Neuronal stem cell (in vitro differentiated cells): Measurements from ENCODE around the gene PRR5.

ENCODE experiments used
- DNase-seq: peaks from one replicate; pipeline ENCODE4 v3.0.0-alpha.2; 2013; ENCODE audit warnings: low spot score
- H2AFZ ChIP-seq: one replicate; pipeline ENCODE4 v1.6.1; 2013; ENCODE audit warnings: mild to moderate bottlenecking, low read length, inconsistent platforms
- H2AK5ac ChIP-seq: 2 replicates; pipeline ENCODE4 v1.6.1; 2013; ENCODE audit warnings: low read depth, mild to moderate bottlenecking, inconsistent platforms, low read length, moderate library complexity, mixed read lengths
- H2BK120ac ChIP-seq: 2 replicates; pipeline ENCODE4 v1.6.1; 2013; ENCODE audit warnings: low read depth, mild to moderate bottlenecking, inconsistent platforms, low read length, moderate library complexity, mixed read lengths
- H2BK12ac ChIP-seq: one replicate; pipeline ENCODE4 v1.6.1; 2013; ENCODE audit warnings: low read length, inconsistent platforms
- H2BK15ac ChIP-seq: 2 replicates; pipeline ENCODE4 v1.6.1; 2013; ENCODE audit warnings: mild to moderate bottlenecking, low read length, inconsistent platforms, mixed read lengths
- H2BK5ac ChIP-seq: one replicate; pipeline ENCODE4 v1.6.1; 2013; ENCODE audit warnings: inconsistent platforms, mild to moderate bottlenecking, low read length, moderate library complexity
- H3K14ac ChIP-seq: one replicate; pipeline ENCODE4 v1.6.1; 2013; ENCODE audit warnings: low read length, inconsistent platforms
- H3K18ac ChIP-seq: 2 replicates; pipeline ENCODE4 v1.6.1; 2013; ENCODE audit warnings: low read length, inconsistent platforms
- H3K23ac ChIP-seq: 2 replicates; pipeline ENCODE4 v1.6.1; 2013; ENCODE audit warnings: low read depth, mild to moderate bottlenecking, mixed read lengths, low read length, inconsistent platforms; ENCODE audit not compliant: poor library complexity
- H3K27ac ChIP-seq: replicated peaks from 3 replicates; pipeline ENCODE4 v1.5.1; 2013; ENCODE audit warnings: low read length, inconsistent platforms
- H3K27me3 ChIP-seq, 3 experiments: 2 replicates each; pipeline ENCODE4 v1.6.1; 2013; ENCODE audit warnings: low read length in 3 of 3, mild to moderate bottlenecking in 2 of 3, inconsistent platforms in 1 of 3, low read depth in 1 of 3, mixed read lengths in 1 of 3, moderate library complexity in 1 of 3; ENCODE audit not compliant: control insufficient read depth in 3 of 3, insufficient read depth in 3 of 3
- H3K36me3 ChIP-seq, 2 donors: replicated peaks in 1 of 2; 2 replicates each; pipeline ENCODE4 v1.6.1; 2013; ENCODE audit warnings: low read length in 2 of 2; ENCODE audit not compliant: control insufficient read depth in 2 of 2, insufficient read depth in 2 of 2
- H3K4ac ChIP-seq: 2 replicates; pipeline ENCODE4 v1.6.1; 2013; ENCODE audit warnings: inconsistent platforms, mild to moderate bottlenecking, low read length, moderate library complexity
- H3K4me1 ChIP-seq, 2 donors: 1 replicate in 1 of 2; 2 replicates in 1 of 2; pipeline ENCODE4 v1.6.1; 2013; ENCODE audit warnings: low read length in 2 of 2, low read depth in 1 of 2; ENCODE audit not compliant: control insufficient read depth in 2 of 2, insufficient read depth in 1 of 2
- H3K4me2 ChIP-seq: one replicate; pipeline ENCODE4 v1.6.1; 2013; ENCODE audit warnings: mild to moderate bottlenecking, low read length, inconsistent platforms; ENCODE audit not compliant: insufficient read depth, poor library complexity, severe bottlenecking
- H3K4me3 ChIP-seq, 2 donors: 2 replicates each; pipeline ENCODE4 v1.5.1; 2013; ENCODE audit warnings: low read length in 2 of 2, mild to moderate bottlenecking in 2 of 2, inconsistent platforms in 1 of 2, moderate library complexity in 1 of 2
- H3K79me1 ChIP-seq: one replicate; pipeline ENCODE4 v1.6.1; 2013; ENCODE audit warnings: low read depth, mild to moderate bottlenecking, inconsistent platforms, low read length, moderate library complexity
- H3K9ac ChIP-seq: one replicate; pipeline ENCODE4 v1.6.1; 2013; ENCODE audit warnings: mild to moderate bottlenecking, low read depth, low read length, inconsistent platforms; ENCODE audit not compliant: poor library complexity
- H3K9me3 ChIP-seq, 2 donors: replicated peaks in 1 of 2; 2 replicates each; pipeline versions ENCODE3 to v1.6.1; 2013; ENCODE audit warnings: low read length in 2 of 2, mild to moderate bottlenecking in 2 of 2, inconsistent platforms in 1 of 2, low read depth in 1 of 2, mixed read lengths in 1 of 2, moderate library complexity in 1 of 2; ENCODE audit not compliant: control insufficient read depth in 2 of 2, insufficient read depth in 1 of 2
- H4K8ac ChIP-seq: one replicate; pipeline ENCODE4 v1.6.1; 2013; ENCODE audit warnings: low read depth, mild to moderate bottlenecking, inconsistent platforms, low read length, moderate library complexity
- H4K91ac ChIP-seq: one replicate; pipeline ENCODE4 v1.6.1; 2013; ENCODE audit warnings: low read length, low read depth, mild to moderate bottlenecking, inconsistent platforms; ENCODE audit not compliant: poor library complexity
- WGBS, 2 donors: extraction: QIAGEN DNeasy Blood & Tissue Kit; methylation state at CpG; one replicate each; pipeline ENCODE4 v1.1.7; 2013; ENCODE audit warnings: missing lambda C conversion rate in 2 of 2, mixed read lengths in 1 of 2; ENCODE audit not compliant: insufficient read length in 2 of 2, insufficient replicate concordance in 1 of 2; ENCODE audit errors: extremely low coverage in 2 of 2; 5-methylcytosine and 5-hydroxymethylcytosine counted together

The PRR5 gene

DNA sequence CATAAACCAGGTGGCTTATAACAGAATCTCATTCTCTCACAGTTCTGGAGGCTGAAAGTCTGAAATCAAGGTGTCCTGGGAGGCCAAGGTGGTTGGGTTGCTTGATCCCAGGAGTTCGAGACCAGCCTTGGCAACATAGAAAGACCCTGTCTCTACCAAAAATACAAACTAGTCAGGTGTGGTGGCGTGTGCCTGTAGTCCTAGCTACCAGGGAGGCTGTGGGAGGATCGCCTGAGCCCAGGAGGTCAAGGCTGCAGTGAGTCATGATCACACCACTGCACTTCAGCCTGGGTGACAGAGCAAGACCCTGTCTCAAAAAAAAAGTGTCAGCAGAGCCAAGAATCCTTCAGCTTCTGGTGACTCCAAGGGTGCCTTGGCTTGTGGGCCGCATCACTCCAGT, 8.9 kb upstream of the PRR5 start:
- Histone ChIP-seq H3K4ac (no peak overlapping the region), H3K9me3 (no peaks in the 10 kb centered on the region), H3K79me1 (no peaks in the 10 kb centered on the region), H3K9ac (no peak overlapping the region), H3K4me1 (peaks cover 0 to 8% of the 10 kb centered on the region in 2 donors), H4K8ac (no peak overlapping the region), H2BK15ac (no peak overlapping the region), H3K23ac (no peak overlapping the region), H2AFZ (no peak overlapping the region), H3K27ac (no peak overlapping the region), H3K27me3 (peaks cover 0 to 3% (median 0%) of the 10 kb centered on the region in 3 experiments), H4K91ac (no peak overlapping the region), H2BK5ac (no peak overlapping the region), H3K18ac (no peak overlapping the region), H3K4me2 (no peak overlapping the region), H3K14ac (no peak overlapping the region), H2BK12ac (no peak overlapping the region), H3K36me3 (no peaks in the 10 kb centered on the region), H3K4me3 (no peak overlapping the region), H2AK5ac (peak overlapping the region; percentile 63), H2BK120ac (no peak overlapping the region)
- DNase-seq: no peak
- no CpG with 5 or more reads among the region's 4 CpGs for WGBS, 2 donors

DNA sequence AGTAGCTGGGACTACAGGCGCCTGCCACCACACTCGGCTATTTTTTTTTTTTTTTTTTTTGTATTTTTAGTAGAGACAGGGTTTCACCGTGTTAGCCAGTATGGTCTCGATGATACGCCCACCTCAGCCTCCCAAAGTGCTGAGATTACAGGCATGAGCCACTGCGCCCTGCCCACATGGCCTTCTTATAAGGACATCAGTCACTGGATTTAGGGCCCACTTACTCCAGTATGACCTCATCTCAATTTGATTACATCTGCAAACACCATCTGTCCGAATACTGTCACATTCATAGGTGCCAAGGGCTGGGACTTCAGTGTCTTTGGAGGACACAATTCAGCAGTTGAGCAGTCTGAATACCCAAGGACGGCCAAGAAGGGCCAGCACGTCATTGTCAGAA, 8.2 kb upstream of the PRR5 start:
- no peak overlapping the region for H3K4ac ChIP-seq
- H3K4me1 ChIP-seq: peaks cover 5 to 14% of the 10 kb centered on the region in 2 donors
- no peaks in the 10 kb centered on the region for H3K79me1 ChIP-seq
- no peak overlapping the region for H2BK120ac ChIP-seq
- no peak overlapping the region for H4K8ac ChIP-seq
- H3K18ac ChIP-seq: no peak overlapping the region
- H3K14ac ChIP-seq: no peak overlapping the region
- H3K27me3 ChIP-seq: peaks cover 0 to 3% (median 0%) of the 10 kb centered on the region in 3 experiments
- H3K4me3 ChIP-seq: no peak overlapping the region
- no CpG with 5 or more reads among the region's 9 CpGs for WGBS, 2 donors
- no peak overlapping the region for H2BK5ac ChIP-seq
- H3K36me3 ChIP-seq: no peaks in the 10 kb centered on the region
- H3K4me2 ChIP-seq: no peak overlapping the region
- DNase-seq: no peak
- no peak overlapping the region for H4K91ac ChIP-seq
- no peak overlapping the region for H2AK5ac ChIP-seq
- H2AFZ ChIP-seq: no peak overlapping the region
- peak overlapping the region; percentile 30 for H3K9ac ChIP-seq
- no peak overlapping the region for H2BK15ac ChIP-seq
- H2BK12ac ChIP-seq: no peak overlapping the region
- no peak overlapping the region for H3K23ac ChIP-seq
- no peaks in the 10 kb centered on the region for H3K9me3 ChIP-seq
- no peak overlapping the region for H3K27ac ChIP-seq

- Histone ChIP-seq H3K36me3 (no peaks in the 10 kb centered on the region), H3K9ac (no peak overlapping the region), H3K4me2 (no peak overlapping the region), H2BK15ac (peak overlapping the region; percentile 79), H3K14ac (no peak overlapping the region), H3K4me1 (peaks cover 13 to 28% of the 10 kb centered on the region in 2 donors), H3K9me3 (no peaks in the 10 kb centered on the region), H3K79me1 (no peaks in the 10 kb centered on the region), H3K27me3 (peaks cover 0 to 28% (median 0%) of the 10 kb centered on the region in 3 experiments), H3K4ac (peak overlapping the region; percentile 26), H3K23ac (peak overlapping the region; percentile 86), H3K4me3 (peak overlapping the region in 1 of 2 donors; percentile 7), H2AK5ac (peak overlapping the region; percentile 72), H2BK120ac (peak overlapping the region; percentile 77), H2BK5ac (no peak overlapping the region), H3K27ac (peak overlapping the region; percentile 80), H2BK12ac (peak overlapping the region; percentile 24), H4K91ac (no peak overlapping the region), H2AFZ (no peak overlapping the region), H4K8ac (no peak overlapping the region), H3K18ac (peak overlapping the region; percentile 87)
- peak; percentile 72 for DNase-seq
- WGBS, 2 donors: no CpG with 5 or more reads among the region's 22 CpGs
These were observed 4.4 kb upstream of the PRR5 start for GRCh38 chr22:44697423-44698141.

DNA sequence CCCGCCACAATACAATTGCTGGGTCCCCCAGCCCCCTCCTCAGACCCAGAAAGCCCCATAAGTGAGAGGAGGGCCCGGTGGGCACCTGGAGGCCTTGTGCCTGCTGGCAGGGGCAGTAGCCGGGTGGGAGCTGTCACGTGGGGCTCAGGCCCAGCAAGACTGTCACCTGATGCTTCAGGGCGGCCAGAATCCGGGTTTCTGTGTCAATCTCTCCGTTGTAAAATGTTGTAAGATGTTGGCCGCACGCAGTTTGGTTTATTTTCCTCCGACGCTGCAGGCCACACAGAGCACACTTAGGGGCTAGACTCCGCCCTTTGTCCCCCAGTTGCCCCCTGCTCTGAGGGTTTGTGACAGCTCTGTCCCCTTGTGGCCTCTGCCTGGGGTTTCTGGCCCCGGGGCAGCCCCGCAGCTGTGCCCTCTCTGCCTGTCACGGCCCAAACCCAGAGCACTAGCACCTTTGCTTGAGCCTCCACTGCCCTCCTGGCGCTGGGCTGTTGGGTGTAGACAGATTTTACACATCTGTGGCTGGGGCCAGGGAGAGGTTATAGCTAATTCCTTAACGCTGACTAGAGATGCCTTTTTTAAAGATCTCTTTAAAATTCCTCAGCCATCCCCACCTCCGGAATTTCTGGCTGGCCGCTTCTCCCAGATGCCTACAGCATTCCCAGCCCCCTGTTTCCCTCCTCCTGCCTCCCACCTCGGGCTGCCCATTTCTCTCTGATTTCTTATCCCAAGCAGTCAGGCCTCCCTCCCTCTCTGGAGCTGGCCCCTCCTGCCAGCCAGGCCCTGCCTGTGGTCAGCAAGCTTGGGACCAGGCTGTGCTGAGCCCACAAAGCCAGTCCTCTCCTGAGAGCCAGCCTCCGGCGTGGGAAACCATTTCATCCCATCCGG, 3.2 kb upstream of the PRR5 start:
- H3K4me3 ChIP-seq: no peak overlapping the region
- H2BK5ac ChIP-seq: peak overlapping the region; percentile 79
- no peaks in the 10 kb centered on the region for H3K79me1 ChIP-seq
- peak overlapping the region; percentile 4 for H2BK120ac ChIP-seq
- H2AFZ ChIP-seq: peak overlapping the region; percentile 78
- H2AK5ac ChIP-seq: peak overlapping the region; percentile 72
- peak overlapping the region; percentile 85 for H3K18ac ChIP-seq
- H3K4me2 ChIP-seq: peak overlapping the region; percentile 26
- no peak overlapping the region for H4K8ac ChIP-seq
- H2BK12ac ChIP-seq: peak overlapping the region; percentile 87
- no peak overlapping the region for H4K91ac ChIP-seq
- peak overlapping the region; percentile 78 for H2BK15ac ChIP-seq
- H3K23ac ChIP-seq: no peak overlapping the region
- peaks cover 0 to 40% (median 3%) of the 10 kb centered on the region in 3 experiments for H3K27me3 ChIP-seq
- WGBS, 2 donors: no CpG with 5 or more reads among the region's 23 CpGs
- H3K9ac ChIP-seq: no peak overlapping the region
- no peaks in the 10 kb centered on the region for H3K36me3 ChIP-seq
- peak overlapping the region; percentile 80 for H3K27ac ChIP-seq
- peak; percentile 52 for DNase-seq
- H3K14ac ChIP-seq: no peak overlapping the region
- no peak overlapping the region for H3K4ac ChIP-seq
- peaks cover 22 to 31% of the 10 kb centered on the region in 2 donors for H3K4me1 ChIP-seq
- no peaks in the 10 kb centered on the region for H3K9me3 ChIP-seq
